ENCODE data around the gene CGNL1.

Gene CGNL1, protein sequence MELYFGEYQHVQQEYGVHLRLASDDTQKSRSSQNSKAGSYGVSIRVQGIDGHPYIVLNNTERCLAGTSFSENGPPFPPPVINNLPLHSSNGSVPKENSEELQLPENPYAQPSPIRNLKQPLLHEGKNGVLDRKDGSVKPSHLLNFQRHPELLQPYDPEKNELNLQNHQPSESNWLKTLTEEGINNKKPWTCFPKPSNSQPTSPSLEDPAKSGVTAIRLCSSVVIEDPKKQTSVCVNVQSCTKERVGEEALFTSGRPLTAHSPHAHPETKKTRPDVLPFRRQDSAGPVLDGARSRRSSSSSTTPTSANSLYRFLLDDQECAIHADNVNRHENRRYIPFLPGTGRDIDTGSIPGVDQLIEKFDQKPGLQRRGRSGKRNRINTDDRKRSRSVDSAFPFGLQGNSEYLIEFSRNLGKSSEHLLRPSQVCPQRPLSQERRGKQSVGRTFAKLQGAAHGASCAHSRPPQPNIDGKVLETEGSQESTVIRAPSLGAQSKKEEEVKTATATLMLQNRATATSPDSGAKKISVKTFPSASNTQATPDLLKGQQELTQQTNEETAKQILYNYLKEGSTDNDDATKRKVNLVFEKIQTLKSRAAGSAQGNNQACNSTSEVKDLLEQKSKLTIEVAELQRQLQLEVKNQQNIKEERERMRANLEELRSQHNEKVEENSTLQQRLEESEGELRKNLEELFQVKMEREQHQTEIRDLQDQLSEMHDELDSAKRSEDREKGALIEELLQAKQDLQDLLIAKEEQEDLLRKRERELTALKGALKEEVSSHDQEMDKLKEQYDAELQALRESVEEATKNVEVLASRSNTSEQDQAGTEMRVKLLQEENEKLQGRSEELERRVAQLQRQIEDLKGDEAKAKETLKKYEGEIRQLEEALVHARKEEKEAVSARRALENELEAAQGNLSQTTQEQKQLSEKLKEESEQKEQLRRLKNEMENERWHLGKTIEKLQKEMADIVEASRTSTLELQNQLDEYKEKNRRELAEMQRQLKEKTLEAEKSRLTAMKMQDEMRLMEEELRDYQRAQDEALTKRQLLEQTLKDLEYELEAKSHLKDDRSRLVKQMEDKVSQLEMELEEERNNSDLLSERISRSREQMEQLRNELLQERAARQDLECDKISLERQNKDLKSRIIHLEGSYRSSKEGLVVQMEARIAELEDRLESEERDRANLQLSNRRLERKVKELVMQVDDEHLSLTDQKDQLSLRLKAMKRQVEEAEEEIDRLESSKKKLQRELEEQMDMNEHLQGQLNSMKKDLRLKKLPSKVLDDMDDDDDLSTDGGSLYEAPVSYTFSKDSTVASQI

DNA sequence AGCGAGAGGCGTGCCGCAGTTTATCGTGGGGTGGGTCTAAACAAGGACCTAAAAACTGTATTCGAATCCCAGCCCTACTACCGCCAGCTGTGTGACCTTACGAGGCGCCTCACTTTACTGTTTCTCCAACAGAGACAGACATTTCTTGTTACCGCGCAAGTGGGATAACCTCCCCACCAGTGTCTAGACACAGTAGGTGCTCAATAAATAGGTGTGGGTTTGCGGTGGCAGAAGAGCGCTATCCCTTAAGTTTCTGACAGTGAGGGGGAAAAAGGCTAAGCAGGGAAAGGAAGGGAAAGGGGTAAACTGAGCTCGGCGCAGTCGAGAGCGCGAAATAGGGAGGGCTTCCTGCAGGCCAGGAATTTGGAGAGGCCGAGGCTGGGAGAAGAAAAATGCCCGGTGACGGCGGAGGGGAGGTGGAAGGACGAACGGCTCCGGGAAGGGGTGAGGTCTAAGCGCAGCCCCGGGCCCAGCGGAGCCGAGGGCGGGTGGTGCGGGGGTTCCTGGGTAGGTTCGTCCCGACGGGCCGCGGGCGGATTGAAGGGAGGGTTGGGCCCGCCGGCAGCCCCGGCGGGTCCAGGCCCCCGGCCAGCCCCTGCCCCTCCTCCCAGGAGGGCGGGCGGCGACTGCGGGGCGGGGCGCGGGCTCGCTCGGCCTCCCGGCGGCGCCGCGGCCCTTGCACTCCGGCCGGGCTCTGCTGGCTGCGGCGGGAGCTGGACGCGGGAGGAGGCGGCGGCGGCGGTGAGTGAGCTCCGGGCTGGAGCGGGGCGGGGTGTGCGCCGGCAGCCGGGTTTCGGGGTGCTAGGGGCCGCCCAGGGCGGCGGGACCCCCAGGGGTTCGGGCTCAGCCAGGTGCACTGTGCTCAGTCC lies at the start of gene CGNL1:
CGNL1 (plus strand) TSS at position 679 of the 869 bp plus-strand sequence. CDS start 61,495 bp downstream, outside the sequence.
- DNase-seq, result peak in 1 of 2 experiments; percentile 22

DNA sequence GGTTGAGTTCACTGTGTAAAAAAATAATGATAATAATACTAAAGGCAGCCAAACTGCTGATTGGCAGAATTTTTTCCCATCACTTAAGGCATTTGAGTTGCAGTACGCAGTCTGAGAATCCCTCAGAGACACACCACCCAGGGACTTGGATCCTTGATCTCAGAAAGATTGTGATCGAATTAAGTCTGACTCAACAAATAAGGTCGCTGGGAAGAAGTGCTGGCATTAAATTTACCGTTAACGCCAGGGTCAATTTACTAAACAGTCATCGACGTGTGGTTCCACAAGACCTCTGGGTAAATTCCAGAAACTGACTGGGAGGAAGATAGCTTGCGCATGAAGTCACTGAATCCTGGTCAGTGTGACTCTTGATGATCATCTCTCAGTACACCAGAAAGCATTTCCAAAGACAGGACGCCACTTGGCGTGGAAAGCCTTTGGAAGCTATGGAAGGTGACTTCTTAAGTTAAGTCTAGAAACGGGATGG lies 48.3 kb upstream of the CGNL1 start:
- DNase-seq, result no peak

DNA sequence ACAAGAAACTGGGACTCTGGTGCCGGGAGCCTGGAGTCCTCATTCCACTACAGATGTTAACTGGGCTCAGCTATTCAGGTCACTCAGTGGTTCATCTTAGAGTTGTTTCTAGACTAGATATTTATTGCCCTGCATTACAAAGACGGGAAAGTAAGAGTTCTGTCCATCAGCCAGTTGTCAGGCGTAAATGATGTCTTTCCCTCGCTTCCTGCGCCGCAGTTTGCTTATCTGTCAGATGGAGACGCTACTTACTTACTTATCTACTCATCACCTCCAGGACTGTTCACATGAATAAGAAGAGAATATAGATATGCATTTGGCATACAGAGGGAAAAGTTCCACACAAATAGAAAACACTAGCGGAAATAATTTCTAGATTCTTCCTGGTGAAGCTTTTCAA lies 47.8 kb upstream of the CGNL1 start:
- DNase-seq, result no peak

DNA sequence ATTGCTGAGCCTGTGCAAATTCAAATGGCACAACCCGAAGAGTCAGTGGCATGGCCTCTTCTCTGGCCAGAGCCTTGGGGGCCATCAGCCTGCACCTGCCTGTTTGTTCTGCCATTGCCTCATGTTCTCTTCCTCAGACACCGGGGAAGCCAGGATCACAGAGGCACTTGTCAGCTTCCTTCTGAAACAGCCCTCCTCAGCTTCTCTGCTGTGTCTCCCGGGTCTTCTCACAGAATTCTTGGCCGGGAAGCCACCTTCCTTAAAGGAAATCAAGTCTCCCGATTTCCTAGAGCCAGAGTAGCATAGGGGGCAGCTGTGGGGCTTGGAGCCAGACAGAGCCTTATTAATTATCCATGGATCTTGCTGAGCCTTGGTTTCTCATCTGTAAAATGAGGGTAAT lies 47.4 kb upstream of the CGNL1 start:
- DNase-seq, result no peak

DNA sequence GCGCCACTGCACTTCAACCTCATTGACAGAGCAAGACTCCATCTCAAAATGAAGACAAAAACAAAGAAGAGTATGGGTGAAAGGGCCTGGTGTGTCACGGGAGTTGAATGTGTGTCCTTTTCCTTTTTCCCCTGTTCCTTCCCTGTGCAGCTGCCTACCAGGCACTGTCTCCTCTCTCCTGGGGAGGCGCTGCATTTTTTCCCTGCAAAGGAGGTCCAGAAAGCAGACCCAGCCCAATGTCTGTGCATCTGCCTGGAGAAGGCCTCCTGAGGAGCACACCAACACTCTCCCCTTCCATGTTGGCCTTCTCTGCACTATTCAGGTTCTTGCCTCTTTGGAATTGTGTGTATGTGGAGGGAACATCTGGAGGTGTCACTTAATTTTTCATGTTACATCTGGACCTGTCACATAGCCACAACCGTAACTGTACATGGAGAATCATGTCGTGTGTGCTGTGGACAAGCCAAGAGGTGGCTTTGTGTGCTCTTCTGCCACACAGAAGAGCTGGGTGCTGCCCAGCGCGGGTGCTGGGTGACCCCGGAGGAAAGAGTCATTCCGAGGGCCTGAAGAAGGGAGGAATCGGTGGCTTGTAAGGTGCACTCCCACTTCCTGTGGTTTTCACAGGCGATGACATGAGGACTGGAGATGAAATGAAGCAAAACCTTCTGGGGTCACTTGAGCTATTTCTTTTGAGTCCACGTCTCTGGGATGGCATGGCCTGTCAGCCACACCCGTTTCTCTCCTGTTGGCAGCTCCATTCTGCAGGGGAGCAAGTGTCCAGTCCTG lies 46.5 kb upstream of the CGNL1 start:
- no peak for DNase-seq

DNA sequence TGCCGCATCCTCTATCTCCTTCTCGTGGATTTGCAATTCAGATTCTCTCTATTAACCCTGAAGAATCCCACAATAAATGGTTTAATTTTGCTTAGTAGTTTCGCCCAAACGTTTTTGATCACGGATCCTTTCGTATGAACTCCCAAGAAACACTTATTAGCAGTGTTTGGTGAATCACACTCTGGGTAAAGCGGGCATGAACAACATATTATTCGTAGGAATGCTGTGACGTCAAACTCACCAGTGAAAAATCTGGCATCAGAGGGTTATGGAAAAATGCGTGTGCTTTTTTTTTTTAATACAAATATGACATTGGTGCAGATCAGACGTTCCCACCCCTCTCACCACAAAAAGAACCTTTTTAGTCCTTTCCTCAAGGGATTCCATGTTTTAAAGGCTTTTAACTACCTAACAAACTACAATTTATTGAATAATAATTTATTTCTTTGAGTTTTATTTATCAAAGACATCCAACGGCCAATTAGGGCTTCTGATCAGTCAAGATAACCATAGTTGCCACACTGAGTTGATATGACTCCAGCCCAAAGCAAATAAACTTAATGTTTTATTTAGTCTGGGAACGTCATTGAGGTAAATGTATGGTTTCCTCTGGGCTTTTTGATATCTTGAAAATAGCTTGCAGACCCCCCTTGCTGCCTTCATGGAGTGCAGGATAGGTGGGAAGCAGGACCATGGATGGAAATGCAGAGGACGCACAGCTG lies 45.5 kb upstream of the CGNL1 start:
- DNase-seq, result no peak

DNA sequence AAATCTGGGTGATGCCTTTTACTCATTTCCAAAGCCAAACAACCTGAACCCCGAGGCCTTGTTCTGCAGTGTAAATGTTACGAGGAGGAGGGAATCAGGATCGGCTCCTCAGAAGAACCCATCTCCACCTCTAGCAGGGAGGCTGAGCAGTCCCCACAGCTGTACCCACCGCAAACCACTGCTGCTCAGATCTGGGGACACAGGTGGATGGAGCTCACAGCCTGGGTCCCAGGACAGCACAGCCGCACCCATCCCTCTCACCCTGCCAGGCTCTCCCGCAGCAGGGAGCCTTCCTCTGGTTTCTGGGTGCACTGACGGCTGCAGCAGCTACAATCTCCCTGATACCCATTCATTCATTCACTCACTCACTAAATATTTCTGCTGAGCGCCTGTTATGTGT lies 44.0 kb upstream of the CGNL1 start:
- no peak for DNase-seq

DNA sequence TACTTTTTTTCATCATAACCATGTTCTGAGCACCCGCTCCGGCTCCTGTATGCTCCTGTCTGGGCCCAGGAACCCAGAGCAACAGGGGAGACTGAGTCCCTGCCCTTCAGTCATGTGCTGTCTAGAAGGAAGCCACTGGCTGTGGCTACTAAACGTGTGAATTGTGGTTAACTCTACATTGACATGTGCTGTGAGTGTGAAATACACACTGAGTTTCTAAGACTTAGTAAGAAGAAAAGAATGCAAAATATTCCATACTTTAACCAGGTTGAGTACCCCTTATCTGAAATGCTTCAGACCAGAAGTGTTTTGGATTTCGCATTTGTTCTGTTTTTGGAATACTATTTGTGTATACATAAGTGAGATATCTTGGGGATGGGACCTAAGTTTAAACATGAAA lies 42.8 kb upstream of the CGNL1 start:
- DNase-seq, result no peak

DNA sequence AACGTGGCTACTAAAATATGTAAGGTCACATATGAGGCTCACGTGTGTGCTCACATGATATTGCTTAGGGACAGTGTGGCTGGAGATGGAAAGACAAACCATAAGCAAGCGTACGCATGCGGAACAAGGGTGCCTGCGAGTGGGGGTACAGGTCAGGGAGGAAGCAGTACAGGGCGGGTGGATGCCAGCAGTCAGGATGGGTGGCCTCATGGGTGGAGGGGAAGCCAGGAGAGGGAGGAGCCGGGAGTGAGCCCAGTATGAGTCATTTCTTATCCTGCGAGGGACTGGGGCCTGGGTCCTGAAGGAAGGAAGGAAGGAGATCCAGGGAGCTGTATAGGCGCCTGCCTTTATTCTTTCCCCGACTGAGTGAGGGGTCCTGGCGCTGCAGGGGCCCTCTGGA lies 42.0 kb upstream of the CGNL1 start:
- DNase-seq, result no peak

DNA sequence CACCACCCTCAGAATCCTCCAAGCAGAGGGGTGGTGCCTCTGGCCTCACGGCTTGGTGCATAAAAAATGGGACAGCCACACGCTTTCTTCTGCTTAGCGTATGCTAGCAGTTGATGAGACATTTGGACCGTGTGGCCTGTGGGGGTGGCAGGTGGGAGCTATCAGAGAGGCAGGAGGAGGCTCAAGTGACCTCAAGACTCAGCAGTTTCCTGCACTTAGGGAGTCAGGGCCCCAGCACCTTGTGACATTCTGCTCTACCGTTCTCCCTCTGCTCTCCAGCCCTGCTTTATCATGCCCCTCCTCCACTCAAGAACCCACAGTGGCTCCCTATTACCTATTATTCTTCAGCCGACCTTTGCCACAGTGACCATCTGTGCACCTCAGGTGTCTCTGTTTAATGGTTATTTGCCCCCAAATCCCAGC lies 41.0 kb upstream of the CGNL1 start:
- DNase-seq, result no peak

DNA sequence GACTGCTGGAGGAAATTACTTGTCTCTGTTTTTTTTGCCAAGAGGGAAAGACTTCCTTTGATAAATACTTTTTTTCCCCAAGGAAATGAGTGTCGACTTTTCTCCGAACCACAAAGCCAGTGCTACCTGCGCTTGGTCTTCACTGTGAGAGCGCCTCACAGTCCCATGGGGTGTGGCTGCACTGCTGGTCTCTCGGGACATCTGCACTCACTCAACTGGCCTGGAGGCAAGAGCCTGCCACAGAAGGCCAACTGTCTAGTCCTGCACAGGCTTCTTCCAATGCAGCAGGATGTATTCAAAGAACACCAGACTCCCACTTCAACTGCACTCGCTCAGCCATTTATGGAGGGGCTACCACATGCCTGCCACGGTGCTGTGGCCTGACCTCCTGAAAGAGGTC lies 40.6 kb upstream of the CGNL1 start:
- DNase-seq, result no peak

DNA sequence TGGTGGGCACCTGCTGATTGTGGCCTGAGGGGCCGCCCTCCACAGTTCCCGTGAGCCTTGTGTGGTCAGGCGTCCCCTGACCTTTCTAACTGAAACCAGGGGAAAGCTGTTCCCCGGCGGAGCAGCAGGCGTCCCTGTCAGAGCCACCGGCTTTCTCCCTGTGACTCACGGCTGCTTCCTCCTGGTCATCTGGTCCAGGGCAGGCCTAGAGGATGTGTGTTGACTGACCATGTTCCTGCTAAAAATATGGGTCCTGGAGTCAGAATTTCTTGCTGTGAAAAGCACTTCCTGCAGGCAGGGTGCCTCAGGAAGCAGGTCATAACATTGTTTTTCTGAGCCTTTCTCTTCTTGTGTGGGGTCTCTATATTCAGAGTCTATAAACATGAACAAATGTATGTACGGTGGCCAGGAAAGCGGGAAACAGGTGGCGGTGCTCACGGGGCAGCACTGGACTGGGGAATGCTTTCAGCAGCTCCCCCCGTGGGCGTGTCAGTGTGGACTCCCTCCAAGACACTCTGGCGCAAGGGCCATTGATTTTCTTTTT lies 38.4 kb upstream of the CGNL1 start:
- no peak for DNase-seq

DNA sequence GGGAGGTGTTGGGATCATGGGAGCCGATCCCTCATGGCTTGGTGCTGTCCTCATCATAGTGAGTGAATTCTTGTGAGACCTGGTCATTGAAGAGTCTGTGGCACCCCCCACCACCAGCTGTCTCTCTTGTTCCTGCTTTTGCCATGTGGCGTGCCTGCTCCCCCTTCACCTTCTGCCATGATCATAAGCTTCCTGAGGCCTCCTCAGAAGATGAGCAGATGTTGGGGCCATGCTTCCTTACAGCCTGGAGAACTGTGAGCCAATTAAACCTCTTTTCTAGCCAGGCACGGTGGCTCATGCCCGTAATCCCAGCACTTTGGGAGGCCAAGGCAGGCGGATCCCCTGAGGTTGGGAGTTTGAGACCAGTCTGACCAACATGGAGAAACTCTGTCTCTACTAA lies 37.0 kb upstream of the CGNL1 start:
- DNase-seq, result no peak

DNA sequence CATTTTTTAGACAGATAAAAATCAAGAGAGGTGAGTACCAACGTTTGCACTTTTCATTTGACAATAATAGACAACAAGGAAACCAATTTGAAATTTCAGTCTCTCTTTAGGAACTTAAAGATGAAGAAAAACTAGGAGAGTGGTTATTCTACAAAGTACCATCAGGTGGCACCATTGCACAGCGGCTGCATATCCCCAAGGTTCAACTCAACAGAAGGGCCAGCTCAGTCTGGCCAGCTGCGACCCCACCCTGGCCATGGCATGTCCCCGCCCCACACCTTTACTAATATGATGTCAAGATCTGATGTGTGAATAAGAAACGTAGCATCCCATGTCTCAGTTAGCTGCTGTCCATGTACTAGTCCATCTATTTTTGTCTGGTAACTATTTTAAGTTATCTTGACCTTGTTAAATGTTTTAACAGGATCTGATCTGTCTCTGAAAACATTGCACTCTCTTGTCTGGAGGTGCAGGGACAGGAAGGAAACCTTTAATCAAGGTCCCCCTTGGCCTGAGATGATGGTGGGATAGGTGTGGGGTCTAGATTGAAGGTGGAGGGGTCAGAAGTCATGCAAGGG lies 35.5 kb upstream of the CGNL1 start:
- DNase-seq, result peak; percentile 8 to 70

DNA sequence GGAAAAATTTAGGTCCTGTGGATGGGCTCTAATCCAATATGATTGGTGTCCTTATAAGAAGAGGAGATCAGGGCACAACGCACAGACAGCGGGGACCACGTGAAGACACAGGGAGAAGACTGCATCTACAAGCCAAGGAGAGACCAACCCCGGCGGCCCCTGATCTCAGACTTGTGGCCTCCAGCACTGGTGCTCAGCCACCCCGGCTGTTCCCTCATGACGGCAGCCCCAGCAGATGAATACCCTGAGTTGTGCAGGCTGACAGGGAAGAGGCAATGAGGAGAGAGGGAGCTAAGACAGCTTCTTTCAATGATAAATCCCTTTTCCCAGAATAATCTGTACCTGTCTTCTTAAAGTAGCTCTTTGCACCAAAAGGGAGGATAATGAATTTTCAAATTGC lies 33.3 kb upstream of the CGNL1 start:
- no peak for DNase-seq

DNA sequence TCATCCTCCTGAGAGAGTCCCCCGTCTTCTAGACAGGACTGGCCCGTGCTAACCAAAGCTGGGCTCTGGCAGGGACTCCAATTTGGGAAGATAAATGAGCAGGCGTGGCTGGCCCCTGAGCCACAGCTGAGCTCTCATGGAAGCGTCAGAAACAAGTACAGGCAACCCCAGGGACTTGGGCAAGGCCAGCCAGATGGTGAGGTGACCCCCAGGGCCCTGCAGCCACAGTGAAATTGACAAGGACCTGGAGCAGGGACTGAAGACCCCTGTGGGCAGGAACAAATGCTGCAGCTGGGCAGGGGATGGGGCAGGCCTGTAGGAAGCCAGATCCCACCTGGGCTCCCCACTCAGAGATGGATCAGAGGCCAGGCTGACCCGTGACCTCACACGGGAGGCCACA lies 32.8 kb upstream of the CGNL1 start:
- no peak for DNase-seq

DNA sequence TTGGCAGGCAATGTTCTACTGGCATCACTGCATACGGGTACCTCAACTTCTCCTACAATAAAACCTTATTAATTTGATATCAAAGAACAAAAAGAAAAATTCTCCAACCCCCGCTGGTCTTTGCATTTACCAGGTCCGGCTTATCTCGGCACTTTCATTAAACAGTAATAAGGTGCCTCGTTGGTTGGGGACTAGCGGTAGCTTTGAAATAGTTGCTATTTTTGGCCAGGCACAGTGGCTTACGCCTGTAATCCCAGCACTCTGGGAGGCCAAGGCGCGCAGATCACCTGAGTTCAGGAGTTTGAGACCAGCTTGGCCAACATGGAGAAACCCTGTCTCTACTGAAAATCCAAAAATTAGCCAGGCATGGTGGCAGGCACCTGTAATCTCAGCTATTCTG lies 32.0 kb upstream of the CGNL1 start:
- DNase-seq, result no peak

DNA sequence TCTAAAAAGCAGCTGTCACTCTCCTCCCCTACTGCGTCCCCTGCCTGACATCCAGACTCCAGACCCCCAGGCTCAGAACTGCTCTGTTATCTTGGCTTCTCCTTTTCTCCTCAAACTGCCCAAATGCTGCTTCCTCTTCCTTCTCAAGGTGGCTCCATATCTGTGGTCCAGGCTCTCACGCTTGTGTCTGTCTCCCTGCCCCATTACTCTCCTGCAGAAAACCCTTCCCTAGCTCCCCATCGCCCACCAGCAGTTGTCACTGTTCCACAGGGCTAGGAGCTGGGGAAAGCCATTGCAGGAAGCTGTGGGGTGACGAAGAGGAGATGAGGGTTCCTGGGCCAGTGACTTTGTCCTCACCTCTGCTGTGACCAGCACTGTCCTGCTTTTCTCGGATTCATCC lies 30.7 kb upstream of the CGNL1 start:
- peak; percentile 7 to 9 for DNase-seq

DNA sequence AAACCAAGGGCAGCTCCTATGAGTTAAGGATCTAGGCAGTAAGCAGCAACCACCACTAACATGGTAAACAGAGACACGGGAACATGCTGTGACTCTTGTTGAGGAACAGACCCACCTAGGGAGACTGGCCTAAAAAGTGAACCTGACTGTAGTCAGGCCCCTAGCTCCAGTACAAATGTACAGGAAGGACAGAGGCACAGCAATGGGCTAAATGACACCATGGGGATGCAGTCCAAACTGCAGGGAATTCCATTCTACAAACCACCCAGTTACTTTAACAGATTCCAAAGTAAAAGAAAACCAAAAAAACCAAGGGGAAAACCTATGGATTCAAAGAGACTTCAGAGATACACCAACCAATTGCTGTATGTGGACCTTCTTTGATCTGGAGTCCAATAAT lies 28.2 kb upstream of the CGNL1 start:
- DNase-seq, result no peak

All from NCI-H446 (cell line).